Measurements from ENCODE around the gene CNN2.

- TF ChIP-seq CTCF (IDR thresholded peaks at IDR 0.05 in 4 of 5, conservative IDR thresholded peaks at IDR 0.05 in 1 of 5) (peak in 1 of 5 experiments; percentile 27), POLR2A (IDR thresholded peaks at IDR 0.05) (peak; percentile 77 to 85)
Measured at GRCh38 chr19:1020868-1021425, 5.5 kb upstream of the CNN2 start, which contains the start of gene TMEM259.

Measured in gastrocnemius medialis (tissue), 4 donors.